ENCODE measurements around the gene ABHD12B.

Gene ABHD12B

DNA sequence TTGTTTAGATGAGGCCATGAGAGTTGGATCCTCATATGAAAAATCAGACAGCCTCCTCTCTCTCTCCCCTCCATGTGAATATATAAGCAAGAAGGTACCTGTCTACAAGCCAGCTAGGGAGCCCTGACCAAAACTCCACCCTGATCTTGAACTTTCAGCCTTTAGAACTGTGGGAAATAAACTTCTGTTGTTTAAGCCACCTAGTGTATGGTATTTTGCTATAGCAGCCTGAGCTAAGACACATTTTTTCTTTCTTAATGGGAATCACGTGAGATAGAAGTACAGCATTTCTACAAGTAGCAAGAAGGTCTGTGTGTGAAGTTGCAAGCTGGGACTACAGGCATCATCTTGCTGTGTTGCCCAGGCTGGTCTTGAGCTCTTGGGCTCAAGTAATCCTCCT lies 16.3 kb upstream of the ABHD12B start:
- TF ChIP-seq, protein P1, sequence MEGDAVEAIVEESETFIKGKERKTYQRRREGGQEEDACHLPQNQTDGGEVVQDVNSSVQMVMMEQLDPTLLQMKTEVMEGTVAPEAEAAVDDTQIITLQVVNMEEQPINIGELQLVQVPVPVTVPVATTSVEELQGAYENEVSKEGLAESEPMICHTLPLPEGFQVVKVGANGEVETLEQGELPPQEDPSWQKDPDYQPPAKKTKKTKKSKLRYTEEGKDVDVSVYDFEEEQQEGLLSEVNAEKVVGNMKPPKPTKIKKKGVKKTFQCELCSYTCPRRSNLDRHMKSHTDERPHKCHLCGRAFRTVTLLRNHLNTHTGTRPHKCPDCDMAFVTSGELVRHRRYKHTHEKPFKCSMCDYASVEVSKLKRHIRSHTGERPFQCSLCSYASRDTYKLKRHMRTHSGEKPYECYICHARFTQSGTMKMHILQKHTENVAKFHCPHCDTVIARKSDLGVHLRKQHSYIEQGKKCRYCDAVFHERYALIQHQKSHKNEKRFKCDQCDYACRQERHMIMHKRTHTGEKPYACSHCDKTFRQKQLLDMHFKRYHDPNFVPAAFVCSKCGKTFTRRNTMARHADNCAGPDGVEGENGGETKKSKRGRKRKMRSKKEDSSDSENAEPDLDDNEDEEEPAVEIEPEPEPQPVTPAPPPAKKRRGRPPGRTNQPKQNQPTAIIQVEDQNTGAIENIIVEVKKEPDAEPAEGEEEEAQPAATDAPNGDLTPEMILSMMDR (IDR thresholded peaks at IDR 0.05; ENCODE audit: low read depth, low read length, missing control alignments), result no peak
- DNase-seq (ENCODE audit: extremely low read depth, low read depth), result no peak
- H3K4me3 ChIP-seq (replicated peaks; ENCODE audit: low read depth, low read length), result no peak overlapping the region

DNA sequence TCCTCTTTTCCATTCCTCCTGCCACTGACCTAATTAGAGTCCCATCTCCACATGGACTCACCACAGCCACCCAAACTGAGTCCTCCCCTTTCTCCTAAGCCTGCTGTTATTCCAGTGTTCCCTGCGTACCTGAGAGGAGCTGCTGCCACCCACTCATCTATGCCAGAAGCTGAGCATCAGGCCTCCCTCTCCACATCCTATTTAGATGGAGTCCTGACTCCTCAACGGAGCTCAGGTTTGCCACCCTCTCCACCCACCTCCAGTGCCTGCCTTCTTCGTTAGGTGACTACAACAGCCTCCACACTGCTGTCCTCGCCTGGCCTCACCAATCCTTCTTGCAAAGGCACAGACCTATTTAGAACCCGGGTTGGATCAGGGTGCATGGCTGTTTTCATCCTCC lies 15.2 kb upstream of the ABHD12B start:
- no peak for DNase-seq (ENCODE audit: extremely low read depth, low read depth)
- no peak overlapping the region for H3K4me3 ChIP-seq (replicated peaks; ENCODE audit: low read depth, low read length)
- TF ChIP-seq, protein P1 (IDR thresholded peaks at IDR 0.05; ENCODE audit: low read depth, low read length, missing control alignments), result no peak

DNA sequence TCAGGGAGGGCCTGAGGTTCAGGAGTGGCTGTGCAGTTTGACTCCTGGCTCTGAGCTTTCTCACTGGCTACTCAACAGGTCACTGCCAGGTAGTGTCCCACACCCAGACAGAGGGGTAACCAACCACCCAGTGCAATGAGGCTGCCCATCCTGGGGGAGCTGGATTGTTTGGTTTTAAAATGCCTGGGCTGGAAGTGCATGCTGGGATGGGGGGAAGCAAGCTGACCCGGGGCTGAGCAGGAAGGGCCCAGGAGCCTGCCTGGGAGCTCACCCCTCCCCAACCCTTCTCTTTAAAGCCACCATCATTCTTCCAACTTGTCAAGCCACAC lies 12.6 kb upstream of the ABHD12B start:
- peak overlapping the region; percentile 49 for H3K4me3 ChIP-seq (replicated peaks; ENCODE audit: low read depth, low read length)
- no peak for DNase-seq (ENCODE audit: extremely low read depth, low read depth)
- TF ChIP-seq, protein P1 (IDR thresholded peaks at IDR 0.05; ENCODE audit: low read depth, low read length, missing control alignments), result no peak

DNA sequence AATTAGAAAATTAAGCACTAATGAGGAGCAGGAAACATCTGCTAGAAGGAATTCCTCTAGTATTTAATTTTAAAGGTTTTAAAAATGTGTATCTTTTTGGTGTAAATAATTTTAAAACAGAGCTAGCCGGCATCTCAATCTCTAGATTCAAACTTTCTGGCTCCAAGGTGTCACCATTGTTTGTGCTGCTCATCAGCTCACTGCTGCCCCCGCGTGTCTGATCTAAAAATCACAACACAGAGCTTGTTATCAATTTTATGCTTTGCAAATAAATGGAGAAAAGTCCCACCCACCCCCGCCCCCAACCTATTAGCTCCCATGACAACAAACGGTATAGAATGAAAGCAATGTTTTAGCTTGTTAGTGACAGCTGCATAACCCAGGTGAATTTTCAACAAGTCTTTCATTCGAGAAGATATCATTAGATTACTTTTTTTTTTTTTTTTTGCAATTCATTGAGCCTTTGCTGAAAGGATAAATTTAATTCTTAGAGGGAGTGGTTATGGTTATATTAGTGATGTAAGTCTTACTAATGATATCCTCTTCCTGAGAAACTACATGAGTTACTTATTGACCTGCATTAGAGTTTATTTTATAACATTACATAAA lies 11.3 kb upstream of the ABHD12B start:
- H3K4me3 ChIP-seq (replicated peaks; ENCODE audit: low read depth, low read length), result peak overlapping the region; percentile 49
- TF ChIP-seq, protein P1 (IDR thresholded peaks at IDR 0.05; ENCODE audit: low read depth, low read length, missing control alignments), result peak; percentile 62
- peak; percentile 70 for DNase-seq (ENCODE audit: extremely low read depth, low read depth)

DNA sequence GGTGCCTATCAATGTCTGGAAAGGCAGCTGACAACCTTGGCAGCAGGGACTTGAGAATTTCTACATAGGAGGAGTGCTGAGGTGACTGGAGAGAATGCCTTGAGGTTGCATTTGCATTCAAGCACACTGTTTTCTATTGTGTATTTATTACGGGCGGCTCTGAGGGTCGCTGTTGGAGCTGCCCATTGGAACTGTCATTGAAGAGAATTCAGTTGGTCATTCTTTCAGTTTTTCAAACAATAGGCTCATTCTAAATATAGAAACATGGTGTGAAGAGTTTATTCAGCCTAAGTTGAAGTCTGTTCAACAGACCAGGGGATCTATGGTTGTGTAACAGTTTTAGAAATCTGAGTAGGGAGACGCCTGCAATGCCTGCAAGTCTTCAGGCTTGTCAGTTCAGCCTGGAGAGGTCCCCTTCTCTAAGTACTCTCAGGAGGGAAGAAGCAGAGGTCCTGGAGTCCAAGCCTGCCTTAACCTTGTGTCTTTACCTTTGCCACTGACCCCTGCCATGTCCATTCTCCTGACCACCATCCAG lies 9.8 kb upstream of the ABHD12B start:
- no peak for DNase-seq (ENCODE audit: extremely low read depth, low read depth)
- no peak overlapping the region for H3K4me3 ChIP-seq (replicated peaks; ENCODE audit: low read depth, low read length)
- TF ChIP-seq, protein P1 (IDR thresholded peaks at IDR 0.05; ENCODE audit: low read depth, low read length, missing control alignments), result no peak

DNA sequence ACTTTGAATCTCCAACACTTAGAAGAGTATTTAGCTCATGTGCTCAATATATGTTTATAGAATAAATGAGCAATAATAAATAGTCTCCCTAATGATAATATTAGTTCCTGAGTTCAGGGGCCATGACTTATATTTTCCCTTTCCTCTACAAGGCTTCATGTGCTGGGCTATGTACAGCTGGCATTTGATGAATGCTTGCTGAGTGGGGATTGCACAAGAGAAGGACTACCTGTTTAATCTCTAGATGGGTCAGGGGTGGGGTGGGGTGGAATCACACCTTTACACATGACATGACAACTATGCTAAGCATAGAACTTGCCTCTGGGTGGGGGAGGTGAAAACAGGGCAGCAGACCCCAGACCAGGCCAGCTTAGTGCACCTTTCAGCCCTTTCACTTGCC lies 7.6 kb upstream of the ABHD12B start:
- TF ChIP-seq, protein P1 (IDR thresholded peaks at IDR 0.05; ENCODE audit: low read depth, low read length, missing control alignments), result no peak
- H3K4me3 ChIP-seq (replicated peaks; ENCODE audit: low read depth, low read length), result no peak overlapping the region
- no peak for DNase-seq (ENCODE audit: extremely low read depth, low read depth)

DNA sequence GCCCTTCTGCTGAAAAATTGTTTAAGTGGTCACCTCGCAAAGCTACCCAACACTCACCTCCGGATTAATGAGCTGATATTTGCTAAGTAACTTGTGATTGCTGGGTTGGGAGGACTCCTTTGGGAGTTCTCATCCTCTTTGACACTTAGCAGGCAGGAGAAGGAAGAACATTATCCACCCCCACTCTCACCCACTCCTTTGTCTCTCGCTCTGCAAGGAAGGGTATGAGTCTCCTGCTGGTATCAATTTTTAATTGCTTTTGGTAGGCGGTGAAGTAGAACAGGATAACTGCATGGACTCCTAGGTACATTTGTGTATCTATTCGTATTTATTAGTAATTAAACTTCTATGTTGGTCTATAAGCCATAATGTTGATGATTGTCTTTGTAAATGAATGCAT lies 6.9 kb upstream of the ABHD12B start:
- DNase-seq (ENCODE audit: extremely low read depth, low read depth), result no peak
- TF ChIP-seq, protein P1 (IDR thresholded peaks at IDR 0.05; ENCODE audit: low read depth, low read length, missing control alignments), result no peak
- H3K4me3 ChIP-seq (replicated peaks; ENCODE audit: low read depth, low read length), result no peak overlapping the region

Measured in HFF-Myc (cell line).